UCSD-AML1 (cell line): ENCODE results near the gene DUSP22.
"Not testable (repeated sequence)": the region's sequence is repeated elsewhere in the genome, so short reads cannot be mapped to it uniquely, and the experiment has no call there.

Experiments
- DNase-seq: peaks from one replicate; lab custom pipeline; 2025; ENCODE audit not compliant: unreplicated experiment; lab: John Stamatoyannopoulos, UW

Gene DUSP22

GRCh38 chr6:322940-323729, 30.8 kb downstream of the DUSP22 start:
- no peak for DNase-seq

GRCh38 chr6:323730-324088, 31.4 kb downstream of the DUSP22 start:
- no peak for DNase-seq

GRCh38 chr6:324116-324728, 31.9 kb downstream of the DUSP22 start:
- no peak for DNase-seq

GRCh38 chr6:324729-325125, 32.4 kb downstream of the DUSP22 start:
- DNase-seq, result no peak

- not testable (repeated sequence) for DNase-seq
Measured at GRCh38 chr6:325161-325860, 33.0 kb downstream of the DUSP22 start.

GRCh38 chr6:326066-326465, 33.8 kb downstream of the DUSP22 start:
- DNase-seq, result not testable (repeated sequence)

GRCh38 chr6:326896-327537, 34.7 kb downstream of the DUSP22 start:
- no peak for DNase-seq

- no peak for DNase-seq
Measured at GRCh38 chr6:327538-328116, 35.3 kb downstream of the DUSP22 start.

- no peak for DNase-seq
Measured at GRCh38 chr6:328136-328670, 35.9 kb downstream of the DUSP22 start.

- DNase-seq, result no peak
Measured at GRCh38 chr6:328924-329323, 36.6 kb downstream of the DUSP22 start.

- no peak for DNase-seq
Measured at GRCh38 chr6:329888-330691, 37.8 kb downstream of the DUSP22 start.

- DNase-seq, result no peak
Measured at GRCh38 chr6:330948-331347, 38.7 kb downstream of the DUSP22 start.

GRCh38 chr6:331622-332521, 39.6 kb downstream of the DUSP22 start:
- DNase-seq, result no peak

- DNase-seq, result no peak
Measured at GRCh38 chr6:332671-333070, 40.4 kb downstream of the DUSP22 start.

GRCh38 chr6:333379-334002, 41.2 kb downstream of the DUSP22 start:
- no peak for DNase-seq

- no peak for DNase-seq
Measured at GRCh38 chr6:334536-335510, 42.5 kb downstream of the DUSP22 start.

GRCh38 chr6:335572-335971, 43.3 kb downstream of the DUSP22 start:
- DNase-seq, result no peak
